ENCODE measurements around the gene SLC49A3. TPM values are rescaled to one million over a fixed set of nuclear protein-coding genes. Genes with fewer than 3 reads are reported as not detected.

SLC49A3 gene
- total RNA-seq, 1 donor from 2014 or later, result 1.9 TPM

DNA sequence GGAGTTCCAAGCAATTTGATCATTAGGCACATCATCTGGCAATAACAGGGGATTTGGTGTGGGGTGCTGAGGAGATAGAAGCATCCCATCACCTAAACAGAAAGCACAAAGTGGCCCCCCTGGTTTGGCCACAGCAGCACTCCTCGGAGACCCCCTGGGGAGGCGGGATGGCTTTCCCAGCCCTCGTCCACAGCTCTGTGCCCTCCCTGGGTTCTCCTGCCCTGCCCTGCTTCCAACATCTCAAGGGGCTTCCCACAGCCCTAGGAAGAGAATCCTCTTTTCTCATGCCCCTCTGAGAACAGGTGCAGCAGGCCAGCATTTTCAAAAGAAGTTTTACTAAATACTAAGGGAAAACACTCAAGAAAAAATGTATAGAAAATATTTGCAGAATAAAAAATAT lies 27.7 kb downstream of the SLC49A3 start:
- H3K27ac Mint-ChIP-seq, result no peak overlapping the region
- no peaks in the 10 kb centered on the region for H4K20me1 ChIP-seq (ENCODE audit: low read depth)
- no peak for DNase-seq (ENCODE audit: low spot score)
- H3K4me3 Mint-ChIP-seq, result no peak overlapping the region
- H3K79me2 ChIP-seq (ENCODE audit: low read depth), result no peaks in the 10 kb centered on the region
- H3K9me3 ChIP-seq (ENCODE audit: low read depth), result no peaks in the 10 kb centered on the region
- H3K4me1 ChIP-seq, result peaks cover 5% of the 10 kb centered on the region
- no peak overlapping the region for H3K4me2 ChIP-seq
- H3K9ac ChIP-seq, result no peak overlapping the region
- H3K27me3 ChIP-seq, result no peaks in the 10 kb centered on the region
- H2AFZ ChIP-seq (replicated peaks), result no peak overlapping the region
- H3K27ac ChIP-seq, result no peak overlapping the region
- peaks cover 5% of the 10 kb centered on the region for H3F3A ChIP-seq (ENCODE audit: low read depth)
- peaks cover 18% of the 10 kb centered on the region for H3K27me3 Mint-ChIP-seq (ENCODE audit: insufficient read depth, low read depth)
- no peak for TF ChIP-seq EZH2 (IDR thresholded peaks at IDR 0.05)
- TF ChIP-seq EZH2phosphoT487 (IDR thresholded peaks at IDR 0.05), result no peak
- TF ChIP-seq, protein P1, sequence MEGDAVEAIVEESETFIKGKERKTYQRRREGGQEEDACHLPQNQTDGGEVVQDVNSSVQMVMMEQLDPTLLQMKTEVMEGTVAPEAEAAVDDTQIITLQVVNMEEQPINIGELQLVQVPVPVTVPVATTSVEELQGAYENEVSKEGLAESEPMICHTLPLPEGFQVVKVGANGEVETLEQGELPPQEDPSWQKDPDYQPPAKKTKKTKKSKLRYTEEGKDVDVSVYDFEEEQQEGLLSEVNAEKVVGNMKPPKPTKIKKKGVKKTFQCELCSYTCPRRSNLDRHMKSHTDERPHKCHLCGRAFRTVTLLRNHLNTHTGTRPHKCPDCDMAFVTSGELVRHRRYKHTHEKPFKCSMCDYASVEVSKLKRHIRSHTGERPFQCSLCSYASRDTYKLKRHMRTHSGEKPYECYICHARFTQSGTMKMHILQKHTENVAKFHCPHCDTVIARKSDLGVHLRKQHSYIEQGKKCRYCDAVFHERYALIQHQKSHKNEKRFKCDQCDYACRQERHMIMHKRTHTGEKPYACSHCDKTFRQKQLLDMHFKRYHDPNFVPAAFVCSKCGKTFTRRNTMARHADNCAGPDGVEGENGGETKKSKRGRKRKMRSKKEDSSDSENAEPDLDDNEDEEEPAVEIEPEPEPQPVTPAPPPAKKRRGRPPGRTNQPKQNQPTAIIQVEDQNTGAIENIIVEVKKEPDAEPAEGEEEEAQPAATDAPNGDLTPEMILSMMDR (IDR thresholded peaks at IDR 0.05), result no peak
- no peak overlapping the region for H3K4me3 ChIP-seq
- no peaks in the 10 kb centered on the region for H3K4me1 Mint-ChIP-seq
- no peaks in the 10 kb centered on the region for H3K36me3 ChIP-seq
- H3K9me3 Mint-ChIP-seq, result no peaks in the 10 kb centered on the region
- no peaks in the 10 kb centered on the region for H3K36me3 Mint-ChIP-seq

DNA sequence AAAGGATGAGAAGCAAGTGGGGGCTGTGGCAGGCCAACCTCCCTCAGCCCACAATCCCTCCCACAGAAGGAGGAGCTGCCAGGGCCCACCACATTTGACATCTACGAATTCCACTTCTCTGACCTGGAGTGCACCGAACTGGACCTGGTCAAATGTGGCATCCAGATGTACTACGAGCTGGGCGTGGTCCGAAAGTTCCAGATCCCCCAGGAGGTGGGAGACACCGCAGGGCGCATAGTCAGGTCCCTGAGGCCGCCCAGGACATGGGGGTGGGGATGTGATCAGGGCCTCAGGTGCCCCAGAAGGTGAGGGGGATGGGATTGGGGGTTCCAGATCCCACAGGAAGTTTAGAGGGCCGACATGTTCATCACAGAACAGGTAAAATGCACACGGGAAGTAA lies 28.6 kb downstream of the SLC49A3 start:
- Histone ChIP-seq H3K27ac (no peak overlapping the region), H3K4me3 (no peak overlapping the region), H3K4me2 (no peak overlapping the region), H3K36me3 (no peaks in the 10 kb centered on the region), H3F3A (ENCODE audit: low read depth) (peaks cover 5% of the 10 kb centered on the region), H3K27me3 (no peaks in the 10 kb centered on the region), H4K20me1 (ENCODE audit: low read depth) (no peaks in the 10 kb centered on the region), H3K79me2 (ENCODE audit: low read depth) (no peaks in the 10 kb centered on the region), H3K4me1 (peaks cover 5% of the 10 kb centered on the region), H3K9ac (no peak overlapping the region), H2AFZ (replicated peaks) (no peak overlapping the region), H3K9me3 (ENCODE audit: low read depth) (no peaks in the 10 kb centered on the region)
- DNase-seq (ENCODE audit: low spot score), result no peak
- no peak overlapping the region for H3K4me3 Mint-ChIP-seq
- H3K27ac Mint-ChIP-seq, result no peak overlapping the region
- no peaks in the 10 kb centered on the region for H3K36me3 Mint-ChIP-seq
- peaks cover 7% of the 10 kb centered on the region for H3K4me1 Mint-ChIP-seq
- no peaks in the 10 kb centered on the region for H3K9me3 Mint-ChIP-seq
- peaks cover 18% of the 10 kb centered on the region for H3K27me3 Mint-ChIP-seq (ENCODE audit: insufficient read depth, low read depth)
- no peak for TF ChIP-seq EZH2 (IDR thresholded peaks at IDR 0.05)
- TF ChIP-seq, protein P1 (IDR thresholded peaks at IDR 0.05), result no peak
- TF ChIP-seq EZH2phosphoT487 (IDR thresholded peaks at IDR 0.05), result no peak

DNA sequence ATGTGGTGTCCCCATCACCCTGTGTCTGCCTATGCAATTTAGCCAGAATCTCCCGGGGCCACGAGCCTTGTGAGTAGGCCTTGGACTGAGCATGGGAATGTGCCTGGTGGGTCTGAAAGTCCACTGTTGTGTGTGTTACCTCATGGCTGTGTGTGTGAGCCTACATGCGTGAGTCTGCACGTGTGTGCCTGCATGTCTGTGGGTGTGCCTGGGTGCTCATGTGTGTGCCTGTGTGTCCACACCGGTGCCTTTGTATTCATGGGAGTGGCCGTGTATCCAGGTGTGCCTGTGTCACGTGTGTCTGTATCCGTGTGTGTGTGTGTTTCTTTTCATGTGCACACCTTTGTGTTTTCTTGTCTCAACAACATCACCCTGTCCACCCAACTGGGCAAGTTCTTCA lies 29.1 kb downstream of the SLC49A3 start:
- Mint-ChIP-seq H3K4me3 (peak overlapping the region; percentile 30), H3K9me3 (no peaks in the 10 kb centered on the region), H3K4me1 (peaks cover 7% of the 10 kb centered on the region), H3K36me3 (no peaks in the 10 kb centered on the region), H3K27ac (no peak overlapping the region), H3K27me3 (ENCODE audit: insufficient read depth, low read depth) (peaks cover 18% of the 10 kb centered on the region)
- no peaks in the 10 kb centered on the region for H3K27me3 ChIP-seq
- H3K4me1 ChIP-seq, result peaks cover 5% of the 10 kb centered on the region
- no peak overlapping the region for H3K27ac ChIP-seq
- no peaks in the 10 kb centered on the region for H3K9me3 ChIP-seq (ENCODE audit: low read depth)
- no peak overlapping the region for H3K9ac ChIP-seq
- H4K20me1 ChIP-seq (ENCODE audit: low read depth), result no peaks in the 10 kb centered on the region
- H3K4me2 ChIP-seq, result no peak overlapping the region
- H3K4me3 ChIP-seq, result no peak overlapping the region
- no peak for DNase-seq (ENCODE audit: low spot score)
- H3K79me2 ChIP-seq (ENCODE audit: low read depth), result no peaks in the 10 kb centered on the region
- H3K36me3 ChIP-seq, result no peaks in the 10 kb centered on the region
- TF ChIP-seq, protein P1 (IDR thresholded peaks at IDR 0.05), result no peak
- no peak overlapping the region for H2AFZ ChIP-seq (replicated peaks)
- peaks cover 5% of the 10 kb centered on the region for H3F3A ChIP-seq (ENCODE audit: low read depth)
